GOT3 (cell line): ENCODE results near the gene RYK.
"Not testable (repeated sequence)": the region's sequence is repeated elsewhere in the genome, so short reads cannot be mapped to it uniquely, and the experiment has no call there.

Source experiments
- DNase-seq: peaks from one replicate; lab custom pipeline; 2025; ENCODE audit warnings: mixed read lengths; lab: John Stamatoyannopoulos, UW

RYK gene

DNA sequence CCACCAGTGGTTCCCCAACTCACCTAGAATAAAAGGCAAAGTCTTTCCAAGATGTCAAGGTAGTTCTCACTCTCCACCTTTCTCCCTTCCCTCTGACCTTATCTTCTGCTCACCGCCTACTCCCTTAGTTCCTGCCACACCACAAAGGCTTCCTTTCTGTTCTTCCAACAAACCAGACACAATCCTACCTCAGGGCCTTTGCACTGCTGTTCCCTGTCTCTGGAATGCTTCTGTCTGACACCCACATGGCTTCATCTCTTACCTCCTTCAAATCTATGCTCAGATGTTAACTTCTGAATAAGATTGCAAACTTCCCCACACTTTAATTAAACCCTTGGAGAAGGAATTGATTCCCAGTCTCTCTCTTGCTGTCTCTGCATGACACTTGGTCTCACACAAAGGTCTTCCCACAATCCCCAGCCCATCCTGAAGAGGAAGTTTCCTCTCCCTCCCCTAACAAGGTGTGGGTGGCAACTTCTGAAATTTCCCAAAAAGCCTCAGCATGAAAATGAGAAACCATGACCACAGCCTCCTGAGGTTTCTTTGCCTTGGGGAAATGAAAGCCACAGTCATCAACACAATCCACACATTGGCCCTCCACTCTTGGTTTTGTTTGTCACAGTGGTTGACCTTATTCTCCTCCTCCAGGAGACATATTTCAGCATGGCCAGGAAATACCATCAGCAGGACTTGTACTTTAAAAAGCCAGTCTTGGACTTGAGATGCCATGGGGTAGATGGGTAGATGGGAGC, 3.0 kb upstream of the RYK start:
- DNase-seq, result no peak

DNA sequence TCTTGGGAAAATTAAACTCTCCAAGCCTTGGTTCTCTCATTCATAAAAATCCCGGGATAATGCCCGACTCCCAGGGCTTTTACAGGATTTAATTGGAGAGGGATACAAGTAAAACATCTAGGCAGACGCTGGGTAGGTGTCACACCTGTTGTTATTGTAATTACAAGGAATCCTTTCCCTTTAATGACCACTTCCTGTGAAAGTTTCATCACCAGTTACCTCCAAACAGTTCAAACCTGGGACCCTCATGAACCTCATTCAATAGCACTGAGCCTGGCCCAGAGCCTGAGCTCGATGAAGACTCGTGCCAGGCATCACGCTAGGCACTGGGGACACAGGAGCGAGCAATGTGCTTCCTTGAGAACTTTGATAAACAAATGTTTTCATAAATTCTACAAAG, 2.1 kb upstream of the RYK start:
- no peak for DNase-seq

DNA sequence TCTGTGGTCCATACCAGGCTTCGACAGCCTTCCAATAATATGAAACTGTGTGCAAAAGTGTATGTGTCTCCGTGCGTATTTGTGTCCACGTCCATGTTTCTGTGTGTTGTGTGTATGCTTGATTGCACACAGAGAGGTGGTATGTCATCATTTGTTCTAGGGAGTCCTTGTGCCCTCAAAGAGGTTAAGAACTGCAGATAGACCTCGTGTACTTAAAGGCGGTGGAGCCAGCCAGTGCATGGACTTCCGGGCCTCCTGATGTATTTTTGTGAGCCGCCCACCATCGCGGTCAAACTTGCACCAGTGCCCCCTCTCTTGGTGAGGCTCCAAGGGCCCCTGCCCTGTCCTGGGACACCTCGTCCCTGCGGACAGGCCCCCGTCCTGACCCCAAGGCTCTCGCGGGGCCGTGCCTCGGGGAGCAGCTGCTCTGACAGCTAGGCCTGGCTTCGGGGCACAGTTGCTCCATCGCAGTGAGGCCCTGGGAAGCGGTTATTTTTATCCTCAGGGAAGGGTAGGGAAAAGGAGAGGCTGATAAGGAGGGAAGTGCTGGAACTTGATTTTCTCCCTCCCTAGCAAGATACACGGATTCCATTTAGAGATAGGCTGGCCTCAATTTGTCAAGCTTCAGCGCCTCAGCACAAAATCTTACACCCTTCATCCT, 1.2 kb upstream of the RYK start:
- DNase-seq, result no peak

DNA sequence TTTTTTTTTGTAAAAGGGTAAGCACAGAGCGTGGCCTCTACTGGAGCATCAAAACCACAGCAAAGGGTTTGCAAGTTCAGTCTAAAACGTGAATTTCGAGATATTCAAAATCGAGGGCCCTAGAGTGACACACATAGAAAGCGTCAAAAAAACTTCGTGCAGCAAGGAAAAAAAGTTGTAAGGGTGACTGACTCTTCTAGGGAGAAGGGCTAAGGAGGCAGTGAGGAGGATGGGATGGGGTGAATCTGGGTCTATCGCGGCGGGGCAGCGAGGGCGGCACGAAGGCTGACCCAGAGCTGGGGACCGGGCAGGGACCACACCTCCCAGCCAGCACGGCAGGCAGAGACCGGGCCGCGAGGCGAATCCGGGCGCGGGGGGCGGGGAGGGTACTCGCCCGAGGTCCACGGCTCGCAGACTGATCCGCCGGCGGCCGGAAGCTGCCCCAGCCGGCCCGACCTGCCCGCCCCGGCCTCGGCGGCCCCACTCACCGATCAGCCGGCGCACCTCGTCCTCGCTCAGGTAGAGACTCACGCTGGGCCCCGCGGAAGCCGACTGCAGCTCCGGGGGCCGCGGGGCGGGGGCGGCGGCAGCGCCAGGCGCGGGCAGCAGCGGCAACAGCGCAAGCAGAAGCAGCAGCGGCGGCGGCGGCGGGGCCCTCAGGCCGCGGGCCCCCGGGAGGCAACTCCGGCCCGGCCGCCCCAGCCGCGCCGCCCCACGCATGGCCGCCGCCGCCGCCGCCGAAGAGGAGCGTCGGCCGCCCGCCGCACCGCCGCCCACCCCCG, 533 bp downstream of the RYK start:
- DNase-seq, result no peak

DNA sequence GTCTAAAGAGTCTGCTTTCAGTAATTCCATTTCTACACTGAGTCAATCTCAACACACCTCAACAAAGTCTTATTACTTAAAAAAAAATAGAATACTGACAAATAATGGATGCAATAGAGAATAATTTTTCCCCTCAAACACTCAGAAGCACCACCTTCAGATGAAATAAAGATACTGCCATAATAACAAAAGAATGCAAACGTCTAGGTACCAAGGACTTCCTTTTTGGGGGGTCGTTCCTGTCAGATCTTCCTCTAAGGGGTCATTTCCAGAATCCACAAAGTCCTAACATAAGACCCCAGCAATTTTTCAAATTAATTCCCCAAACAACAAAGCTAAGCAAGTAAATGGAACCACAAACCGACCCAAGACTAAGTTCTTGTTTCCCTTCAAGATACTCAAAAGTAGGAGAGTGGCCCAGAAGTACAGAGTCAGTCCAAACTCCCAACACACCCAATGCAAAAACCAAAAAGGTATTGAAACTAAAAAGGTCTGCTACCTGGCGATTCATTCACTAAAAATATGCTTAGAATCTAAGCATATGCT, 1.3 kb downstream of the RYK start:
- no peak for DNase-seq

DNA sequence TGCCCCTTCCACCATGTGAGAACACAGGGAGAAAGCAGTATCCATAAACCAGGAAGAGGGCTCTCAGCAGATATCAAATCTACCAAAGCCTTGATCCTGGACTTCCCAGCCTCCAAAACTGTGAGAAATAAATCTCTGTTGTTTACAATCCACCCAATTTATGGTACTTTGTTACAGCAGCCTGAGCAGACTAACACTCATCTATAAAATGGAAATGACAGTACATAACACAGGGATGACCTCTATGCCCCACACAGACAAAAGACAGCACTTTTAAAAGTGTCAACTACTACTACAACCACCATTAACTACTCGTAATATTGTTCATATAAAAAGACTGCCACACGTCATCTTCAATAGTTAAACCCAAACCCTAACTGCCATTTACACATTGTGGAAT, 5.7 kb downstream of the RYK start:
- no peak for DNase-seq

DNA sequence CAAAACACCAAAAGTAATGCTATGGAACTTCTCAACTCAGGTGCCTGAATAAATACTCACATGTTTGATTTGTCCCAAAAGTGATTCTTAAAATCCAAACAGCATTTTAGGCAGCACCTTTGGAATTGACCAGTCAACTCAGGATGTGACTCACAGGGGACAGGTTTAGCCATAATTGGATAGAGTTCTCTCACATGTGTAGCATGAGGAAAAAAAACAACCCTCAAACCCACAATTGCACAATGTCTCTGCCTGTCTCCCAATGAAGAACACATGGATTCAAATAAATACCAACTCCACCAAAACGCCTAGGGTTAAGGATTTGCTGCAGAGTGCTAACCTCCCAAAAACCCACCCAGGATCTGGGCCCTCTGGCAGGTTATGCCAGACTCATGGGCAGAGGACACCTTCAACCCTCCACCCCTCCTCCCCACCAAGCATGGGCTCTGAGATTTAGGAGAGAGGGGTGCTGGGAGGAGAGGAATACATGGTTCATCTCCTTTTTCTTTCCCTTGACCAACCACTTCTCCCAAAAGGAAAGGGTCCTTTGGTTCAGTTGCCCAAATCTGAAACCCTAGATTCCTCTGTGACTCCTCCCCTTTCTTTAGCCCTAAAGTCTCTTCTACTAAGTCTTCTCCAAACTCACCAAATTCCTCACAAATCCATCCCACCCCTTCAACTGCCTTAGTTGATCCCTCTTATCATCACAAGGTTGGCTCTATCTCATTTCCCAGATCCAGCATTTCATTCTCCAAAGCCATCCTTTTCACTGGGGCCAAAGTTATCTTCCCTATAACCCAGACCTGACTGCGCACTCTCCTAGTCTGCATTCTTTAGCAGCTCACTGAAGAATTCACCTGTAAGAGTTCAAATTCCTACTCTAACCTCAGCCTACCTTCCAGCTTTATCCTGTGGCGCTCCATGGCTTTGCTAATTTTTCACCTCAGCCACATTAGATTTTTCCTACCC, 7.7 kb downstream of the RYK start:
- no peak for DNase-seq

DNA sequence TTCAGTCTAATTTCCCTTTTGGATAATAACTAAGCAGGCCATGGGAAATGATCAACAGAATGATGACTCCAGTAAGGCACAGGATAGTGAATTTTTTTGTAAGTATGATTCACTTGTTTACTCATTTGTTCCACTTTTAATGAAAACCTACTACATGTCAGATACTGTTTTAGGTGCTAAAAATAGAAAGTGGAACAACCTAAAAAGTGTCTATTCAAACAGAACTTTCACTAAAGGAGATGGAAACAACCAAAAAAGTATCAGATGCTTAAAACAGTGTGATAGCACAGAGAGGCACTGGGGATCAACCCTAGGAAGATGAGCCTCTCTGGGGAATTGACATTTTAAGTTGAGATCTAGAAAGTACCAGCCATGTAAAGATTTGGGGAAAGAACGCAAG, 11.1 kb downstream of the RYK start:
- DNase-seq, result no peak

DNA sequence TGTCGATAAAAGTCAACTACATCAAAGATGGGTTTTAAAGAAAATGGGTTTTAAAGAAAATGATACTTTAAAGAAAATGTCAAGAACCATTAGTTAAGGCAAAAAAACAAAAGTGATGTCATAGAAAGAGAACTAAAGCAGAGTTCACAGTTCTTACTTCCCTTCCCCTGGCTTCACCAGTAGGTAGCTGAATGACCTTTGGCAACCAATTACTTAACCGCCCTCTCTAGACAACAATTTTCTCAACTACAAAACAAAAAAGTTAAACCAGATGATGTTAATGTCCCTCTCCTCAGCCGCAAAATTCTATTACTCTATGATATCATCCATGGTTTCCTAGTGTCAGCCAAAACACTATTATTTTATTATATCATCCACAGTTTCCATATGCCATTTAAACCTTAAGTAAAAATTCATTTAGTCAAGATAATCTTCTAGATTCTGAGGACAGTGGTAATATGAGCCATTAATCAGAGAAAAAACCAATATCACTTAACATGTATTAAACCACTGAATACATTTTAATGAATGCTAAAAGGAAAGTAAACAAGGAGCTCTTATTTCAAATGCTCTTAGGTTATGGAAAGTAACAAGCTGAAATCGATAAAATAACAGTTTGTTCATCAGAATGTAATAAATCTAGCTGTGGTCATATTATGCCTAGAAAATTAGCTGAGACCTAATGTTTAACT, 13.1 kb downstream of the RYK start:
- DNase-seq, result no peak

DNA sequence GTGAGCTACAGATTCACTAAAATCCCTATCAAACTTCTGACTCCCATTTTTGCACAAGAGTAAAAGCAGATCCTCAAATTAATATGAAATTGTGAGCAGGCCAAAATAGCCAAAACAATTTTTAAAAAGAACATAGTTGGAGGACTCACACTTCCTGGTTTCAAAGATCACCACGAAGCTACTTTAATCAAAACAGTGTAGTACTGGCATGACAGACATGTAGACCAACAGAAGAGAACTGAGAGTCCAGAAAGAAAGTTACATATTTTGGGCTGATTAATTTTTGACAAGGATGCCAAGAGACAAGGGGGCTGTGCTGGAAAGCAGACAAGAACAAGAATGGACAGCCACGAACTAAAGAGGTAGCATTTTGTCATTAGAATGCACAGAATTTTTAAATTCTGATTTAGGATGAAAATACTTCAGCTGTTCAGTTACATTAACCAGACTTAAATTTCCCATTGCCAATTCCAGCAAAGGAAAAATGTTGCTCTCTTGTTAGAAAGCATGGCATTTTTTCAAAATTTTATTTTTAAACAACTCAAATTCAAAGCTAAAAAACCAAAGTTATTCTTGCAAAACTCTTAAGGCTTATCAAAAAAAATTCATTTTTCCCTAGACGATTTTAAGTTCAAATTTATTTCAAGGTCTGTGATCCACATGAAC, 14.0 kb downstream of the RYK start:
- DNase-seq, result no peak

DNA sequence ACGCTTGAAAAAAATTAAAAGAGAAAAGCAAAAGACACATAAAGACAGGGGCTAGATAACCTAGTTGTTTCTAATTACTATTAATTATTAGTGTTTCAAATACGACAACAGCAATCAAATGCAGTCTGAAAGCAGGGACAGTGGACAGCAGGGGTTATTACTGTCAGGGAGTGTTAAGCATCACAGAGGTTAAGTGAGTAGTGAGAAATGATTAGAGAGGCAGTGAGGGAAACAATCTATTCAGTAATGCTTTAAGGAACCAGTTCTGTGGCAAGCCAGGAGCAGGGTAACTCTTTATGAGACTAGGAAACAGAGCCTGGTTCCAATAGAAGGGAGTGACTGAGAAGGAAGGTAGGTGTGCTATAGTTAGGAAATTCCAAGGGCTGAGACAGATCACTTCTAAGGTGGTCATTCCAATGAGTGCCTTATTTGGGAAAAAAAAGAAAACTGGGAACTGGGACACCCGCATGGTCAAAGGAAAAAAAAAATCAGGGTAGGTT, 15.0 kb downstream of the RYK start:
- DNase-seq, result no peak

DNA sequence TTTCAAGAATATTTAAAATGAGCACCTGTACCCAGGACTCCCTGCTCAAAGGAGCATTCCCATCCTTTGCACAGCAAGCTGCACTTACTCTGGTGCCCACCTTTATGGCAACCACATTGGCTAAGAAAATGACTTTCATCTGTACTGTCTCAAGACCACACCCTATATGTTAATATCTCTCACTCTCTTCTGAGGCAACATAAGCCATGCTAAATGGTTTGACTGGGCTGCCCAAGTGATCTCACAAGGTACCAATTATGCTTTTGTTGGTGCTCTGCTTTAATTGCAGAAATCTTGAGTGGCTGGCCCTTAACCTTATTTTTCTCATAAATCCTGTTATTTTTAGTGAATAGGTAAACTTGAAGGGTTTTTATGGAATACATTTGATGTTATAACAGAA, 17.7 kb downstream of the RYK start:
- no peak for DNase-seq

DNA sequence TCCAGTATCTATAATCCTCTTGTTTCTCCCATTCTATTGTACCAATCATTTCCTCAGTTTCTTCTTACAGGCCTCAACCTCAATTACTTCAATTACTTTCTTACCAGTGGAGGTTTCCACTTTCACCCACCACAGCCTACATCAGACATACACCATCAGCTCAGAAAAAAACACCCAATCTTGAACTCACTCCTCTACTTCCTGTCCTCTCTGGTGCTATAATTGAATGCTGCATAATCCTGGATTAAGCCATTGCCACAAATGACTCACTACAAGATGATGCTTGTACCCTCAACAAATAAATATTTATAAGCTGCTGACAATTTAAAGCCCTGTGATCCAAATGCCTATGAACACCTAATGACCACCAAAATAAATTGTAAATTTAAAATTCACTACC, 18.5 kb downstream of the RYK start:
- no peak for DNase-seq

DNA sequence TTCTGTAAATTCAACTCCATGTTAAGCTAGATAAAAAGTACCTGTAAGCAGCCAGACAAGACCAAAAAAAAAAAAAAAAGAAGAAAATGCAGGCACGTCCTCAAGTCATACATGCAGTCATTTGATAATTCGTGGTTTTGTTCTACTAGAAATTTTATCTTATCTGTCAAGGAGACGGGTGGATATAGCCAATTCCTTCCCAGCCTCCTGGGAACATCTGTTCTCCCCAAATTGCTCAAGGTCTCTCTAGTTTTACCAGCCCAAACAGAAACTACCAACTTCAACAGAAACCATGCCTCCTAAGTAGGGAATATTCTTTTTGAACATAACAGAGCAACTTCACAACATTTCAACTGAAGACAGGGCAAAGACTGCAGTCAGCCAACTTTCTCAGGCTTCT, 19.5 kb downstream of the RYK start:
- no peak for DNase-seq

DNA sequence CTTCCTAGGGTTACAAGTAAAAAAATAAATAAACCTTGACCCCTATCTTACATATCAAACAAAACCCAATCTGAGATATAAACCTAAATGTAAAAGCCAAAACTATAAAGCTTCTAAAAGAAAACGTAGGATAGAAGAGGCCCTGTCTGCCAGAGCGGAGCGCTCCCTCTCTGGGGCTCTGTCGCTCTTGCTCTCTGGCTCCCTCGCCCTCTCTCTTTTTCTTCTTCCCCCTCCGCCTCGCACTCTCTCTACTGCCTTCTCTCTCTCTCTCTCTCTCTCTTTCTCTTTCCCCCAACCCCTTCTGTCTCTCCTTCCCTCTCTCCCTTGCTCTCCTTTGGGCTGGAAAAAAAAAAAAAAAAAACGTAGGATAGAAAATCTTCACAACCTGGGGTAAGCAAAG, 21.6 kb downstream of the RYK start:
- DNase-seq, result no peak

DNA sequence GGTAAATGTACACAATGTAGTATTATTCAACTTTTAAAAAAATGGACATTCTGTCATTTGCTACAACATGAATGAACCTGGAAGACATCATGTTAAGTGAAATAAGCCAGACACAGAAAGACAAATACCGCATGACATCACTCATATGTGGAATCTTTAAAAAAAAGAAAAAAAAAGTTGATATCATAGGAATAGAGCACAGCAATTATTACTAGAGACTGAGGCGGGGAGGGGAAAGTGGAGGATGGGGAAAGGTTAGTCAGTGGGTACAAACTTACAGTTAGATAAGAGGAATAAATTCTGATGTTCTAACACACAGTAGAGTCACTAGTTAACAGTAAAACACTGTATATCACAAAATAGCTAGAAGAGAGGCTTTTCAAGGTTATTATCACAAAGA, 22.2 kb downstream of the RYK start:
- DNase-seq, result no peak

DNA sequence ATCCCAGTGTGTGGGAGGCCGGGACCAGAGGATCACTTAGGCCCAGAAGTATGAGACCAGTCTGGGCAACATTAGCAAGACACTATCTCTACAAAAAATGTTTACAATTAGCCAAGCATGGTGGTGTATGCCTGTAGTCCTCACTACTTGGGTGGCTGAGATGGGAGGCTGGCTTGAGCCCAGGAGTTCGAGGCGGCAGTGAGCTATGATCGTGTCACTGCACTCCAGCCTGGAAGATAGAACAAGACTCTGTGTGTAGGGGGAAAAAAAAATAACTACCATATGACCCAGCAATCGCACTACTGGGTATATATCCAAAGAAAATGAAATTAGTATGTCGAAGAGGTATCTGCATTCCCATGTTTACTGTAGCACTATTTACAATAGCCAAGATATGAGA, 22.6 kb downstream of the RYK start:
- no peak for DNase-seq

DNA sequence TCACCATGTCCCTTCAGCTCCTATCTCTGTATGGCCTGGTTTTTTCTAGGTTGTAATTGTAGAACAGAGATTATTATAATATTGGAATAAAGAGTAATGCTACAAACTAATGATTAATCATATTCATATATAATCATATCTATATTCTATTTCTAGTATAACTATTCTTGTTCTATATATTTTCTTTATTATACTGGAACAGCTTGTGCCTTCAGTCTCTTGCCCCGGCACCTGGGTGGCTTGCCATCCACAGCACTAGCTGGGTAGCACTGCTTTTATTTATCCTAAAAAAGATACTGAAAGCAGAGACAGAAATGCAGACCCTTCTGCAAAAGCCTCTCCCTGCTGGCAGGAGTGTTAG, 25.9 kb downstream of the RYK start:
- not testable (repeated sequence) for DNase-seq

DNA sequence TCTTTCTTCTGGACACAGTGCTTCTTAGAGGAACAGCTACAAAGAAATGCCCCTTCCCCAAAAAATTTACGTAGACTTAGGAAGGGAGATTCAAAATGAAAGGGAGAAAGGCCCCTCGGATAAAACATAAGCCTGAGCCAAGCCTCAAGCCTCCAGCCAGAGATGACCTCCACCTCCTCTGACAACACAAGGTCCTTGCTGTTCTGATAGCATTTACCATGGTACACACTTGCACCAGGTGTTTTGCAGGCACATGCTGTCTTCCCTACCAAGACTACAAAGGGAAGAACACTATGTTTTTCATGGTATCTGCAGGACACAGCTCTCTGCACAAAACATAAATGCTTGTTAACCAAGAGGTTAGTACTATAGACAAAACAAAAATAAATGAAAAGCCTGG, 27.8 kb downstream of the RYK start:
- no peak for DNase-seq

DNA sequence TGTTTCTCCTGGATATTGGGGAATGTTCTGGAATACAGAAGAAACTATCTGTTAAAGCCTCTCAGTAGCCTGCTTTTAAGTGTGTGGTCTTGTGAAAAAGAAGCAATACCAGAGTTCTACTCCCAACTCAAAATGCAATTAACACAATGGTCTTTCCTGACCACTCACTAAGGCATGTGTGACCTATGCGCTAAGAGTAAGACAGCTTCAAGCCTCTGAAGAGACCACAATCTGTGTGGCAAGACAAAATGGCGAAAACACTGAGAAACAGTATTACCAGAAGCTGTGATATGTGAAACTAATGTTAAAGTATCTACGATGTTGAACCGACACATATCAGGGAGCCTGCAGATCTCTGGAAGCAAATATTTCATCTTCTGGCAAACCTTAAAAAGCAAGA, 33.8 kb downstream of the RYK start:
- DNase-seq, result no peak
